ENCODE data around the gene ZDHHC7.
A peak's percentile ranks its signal among the peaks of the same experiment; 100 is the strongest.

Gene ZDHHC7

DNA sequence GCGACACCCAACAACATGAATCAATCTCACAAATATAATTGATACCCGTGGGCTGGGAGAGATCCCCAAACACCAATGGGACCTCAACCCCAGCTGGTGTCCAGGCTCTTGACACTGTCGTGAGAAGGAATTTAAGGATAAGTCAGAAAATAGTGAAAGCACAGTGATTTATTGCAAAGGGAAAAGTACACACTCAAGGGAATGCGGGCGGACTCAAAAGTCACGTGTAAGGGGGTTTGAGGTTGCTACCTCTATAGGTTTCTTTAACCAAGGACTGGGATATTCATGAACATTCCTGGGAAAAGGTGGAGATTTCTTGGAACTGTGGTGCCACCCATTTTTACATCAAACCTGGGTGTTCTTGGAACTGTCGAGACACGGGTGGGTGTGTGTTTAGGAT lies 6.3 kb upstream of the ZDHHC7 start:
- no peak overlapping the region for H3K4me3 ChIP-seq (ENCODE audit: low read depth, low read length)
- DNase-seq (ENCODE audit: low read depth), result no peak
- TF ChIP-seq CTCF (IDR thresholded peaks at IDR 0.05; ENCODE audit: control insufficient read depth, extremely low read depth, insufficient read depth), result no peak

GRCh38 chr16:85017151-85017550 lies 5.8 kb upstream of the ZDHHC7 start:
- no peak for TF ChIP-seq CTCF (IDR thresholded peaks at IDR 0.05; ENCODE audit: control insufficient read depth, extremely low read depth, insufficient read depth)
- DNase-seq (ENCODE audit: low read depth), result no peak
- no peak overlapping the region for H3K4me3 ChIP-seq (ENCODE audit: low read depth, low read length)

DNA sequence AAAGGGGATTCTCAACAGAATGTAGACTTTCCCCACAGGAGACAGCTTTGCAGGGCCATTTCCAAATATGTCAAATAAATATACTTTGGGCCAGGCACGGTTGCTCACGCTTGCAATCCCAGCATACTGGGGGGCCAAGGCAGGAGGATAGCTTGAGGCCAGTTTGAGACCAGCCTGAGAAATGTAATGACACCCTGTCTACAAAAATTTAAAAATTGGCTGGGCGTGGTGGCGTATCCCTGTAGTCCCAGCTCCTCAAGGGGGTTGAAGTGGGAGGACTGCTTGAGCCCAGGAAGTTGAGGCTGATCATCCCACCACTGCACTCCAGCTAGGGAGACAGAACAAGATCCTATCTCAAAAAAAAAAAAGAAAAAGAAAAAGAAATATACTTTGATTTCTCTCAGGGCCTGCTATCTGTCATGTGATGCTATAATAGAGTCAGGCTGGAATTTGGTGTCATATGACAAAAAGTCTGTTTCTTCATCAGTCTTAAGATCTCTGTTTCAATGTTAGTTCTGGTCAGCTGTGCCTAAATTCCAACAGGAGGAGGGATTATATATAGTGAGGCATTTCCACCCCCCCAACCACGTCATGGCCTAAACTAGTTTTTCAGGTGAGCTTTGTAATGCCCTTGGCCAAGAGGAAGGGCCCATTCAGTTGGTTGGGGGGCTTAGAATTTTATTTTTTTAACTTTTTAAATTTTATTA lies 4.3 kb upstream of the ZDHHC7 start:
- no peak for TF ChIP-seq CTCF (IDR thresholded peaks at IDR 0.05; ENCODE audit: control insufficient read depth, extremely low read depth, insufficient read depth)
- no peak overlapping the region for H3K4me3 ChIP-seq (ENCODE audit: low read depth, low read length)
- DNase-seq (ENCODE audit: low read depth), result no peak

GRCh38 chr16:85014311-85014710 lies 3.0 kb upstream of the ZDHHC7 start:
- TF ChIP-seq CTCF (IDR thresholded peaks at IDR 0.05; ENCODE audit: control insufficient read depth, extremely low read depth, insufficient read depth), result no peak
- no peak for DNase-seq (ENCODE audit: low read depth)
- H3K4me3 ChIP-seq (ENCODE audit: low read depth, low read length), result no peak overlapping the region

GRCh38 chr16:85011846-85012284 lies 530 bp upstream of the ZDHHC7 start:
- no peak for TF ChIP-seq CTCF (IDR thresholded peaks at IDR 0.05; ENCODE audit: control insufficient read depth, extremely low read depth, insufficient read depth)
- no peak for DNase-seq (ENCODE audit: low read depth)
- H3K4me3 ChIP-seq (ENCODE audit: low read depth, low read length), result peak overlapping the region; percentile 69

GRCh38 chr16:85010446-85010930 lies 847 bp downstream of the ZDHHC7 start:
- H3K4me3 ChIP-seq (ENCODE audit: low read depth, low read length), result peak overlapping the region; percentile 69
- no peak for DNase-seq (ENCODE audit: low read depth)
- TF ChIP-seq CTCF (IDR thresholded peaks at IDR 0.05; ENCODE audit: control insufficient read depth, extremely low read depth, insufficient read depth), result no peak

GRCh38 chr16:85008271-85008670 lies 3.1 kb downstream of the ZDHHC7 start:
- H3K4me3 ChIP-seq (ENCODE audit: low read depth, low read length), result no peak overlapping the region
- DNase-seq (ENCODE audit: low read depth), result no peak
- TF ChIP-seq CTCF (IDR thresholded peaks at IDR 0.05; ENCODE audit: control insufficient read depth, extremely low read depth, insufficient read depth), result no peak
